ENCODE data around the gene PLXNB1. TPM values are rescaled to one million over a fixed set of nuclear protein-coding genes. Genes with fewer than 3 reads are reported as not detected.

PLXNB1 gene
- polyA plus RNA-seq, 1 donor: 121 TPM

DNA sequence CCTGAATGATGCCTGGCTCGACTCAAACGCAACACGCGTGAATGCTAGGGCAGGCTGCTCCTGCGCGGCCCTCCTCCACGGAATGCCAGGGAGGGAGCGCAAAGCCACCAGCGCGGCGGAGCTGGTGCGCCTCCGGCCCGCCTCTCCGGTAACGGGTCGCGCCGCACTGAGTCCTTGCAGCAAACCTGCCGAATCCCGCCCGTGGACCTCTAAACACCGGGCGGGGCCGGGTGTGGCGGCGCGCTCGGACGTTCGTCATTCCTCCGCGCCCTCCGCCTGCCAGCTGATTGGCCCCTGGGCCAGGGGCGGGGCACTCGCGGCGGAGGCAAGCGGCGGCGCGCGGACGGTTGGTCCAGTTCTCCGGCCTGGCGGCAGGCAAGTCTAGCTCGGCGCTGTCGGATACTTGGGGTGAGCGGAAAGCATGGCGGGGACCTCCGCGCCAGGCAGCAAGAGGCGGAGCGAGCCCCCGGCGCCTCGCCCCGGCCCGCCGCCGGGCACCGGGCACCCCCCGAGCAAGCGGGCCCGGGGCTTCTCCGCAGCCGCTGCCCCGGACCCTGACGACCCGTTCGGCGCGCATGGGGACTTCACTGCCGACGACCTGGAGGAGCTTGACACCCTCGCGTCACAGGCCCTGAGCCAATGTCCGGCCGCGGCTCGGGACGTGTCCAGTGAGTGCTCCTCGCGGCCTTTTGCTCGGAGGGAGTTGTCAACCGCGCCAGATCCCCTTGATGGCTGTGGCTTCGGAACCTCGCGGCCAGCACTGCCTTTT lies 16.7 kb upstream of the PLXNB1 start, which contains the start of gene ATRIP:
Gene ATRIP, plus strand, starts transcription at position 313 of the 769 bp plus-strand sequence. Its CDS starts 109 bp downstream, at position 422.
- H3K4me3 ChIP-seq (ENCODE audit: low read length): peak within 1 kb of the TSS; percentile 98
- H3K27ac ChIP-seq (ENCODE audit: low read length): peak within 1 kb of the TSS; percentile 91
- peaks cover 16% of the 10 kb centered on the region for H3K4me1 ChIP-seq (ENCODE audit: control insufficient read depth, insufficient read depth, low read length)
- H3K36me3 ChIP-seq (ENCODE audit: control insufficient read depth, insufficient read depth, low read length): peaks cover 26% of the 10 kb centered on the region
- WGBS (ENCODE audit: insufficient coverage, low lambda C conversion rate): no CpG with 5 or more reads among the region's 91 CpGs
- H3K27me3 ChIP-seq (ENCODE audit: control insufficient read depth, insufficient read depth, low read length): no peaks in the 10 kb centered on the region
- peak; percentile 86 to 91 for DNase-seq
- no peaks in the 10 kb centered on the region for H3K9me3 ChIP-seq (ENCODE audit: control insufficient read depth, low read depth, low read length)

DNA sequence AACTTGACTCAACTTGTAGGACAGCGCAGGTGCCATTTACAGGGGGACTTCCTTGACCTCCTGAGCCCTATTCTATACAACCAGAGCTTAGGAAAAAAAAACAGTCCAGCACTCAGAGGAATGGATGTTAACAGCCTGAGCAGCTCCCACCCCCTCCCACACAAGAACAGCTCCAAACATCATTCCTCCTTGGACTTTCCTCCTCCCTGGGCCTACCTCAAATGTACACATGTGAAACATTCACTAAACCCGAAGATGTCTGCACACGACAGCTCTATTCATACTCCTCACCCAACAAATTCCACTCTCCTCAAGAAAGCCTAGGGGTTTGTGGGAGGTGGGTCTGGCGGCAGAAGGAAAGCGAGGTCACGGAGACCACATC lies 16.1 kb upstream of the PLXNB1 start:
- DNase-seq: no peak
- Histone ChIP-seq H3K4me1 (ENCODE audit: control insufficient read depth, insufficient read depth, low read length) (peaks cover 21% of the 10 kb centered on the region), H3K27ac (ENCODE audit: low read length) (peak overlapping the region; percentile 91), H3K27me3 (ENCODE audit: control insufficient read depth, insufficient read depth, low read length) (no peaks in the 10 kb centered on the region), H3K4me3 (ENCODE audit: low read length) (peak overlapping the region; percentile 98), H3K36me3 (ENCODE audit: control insufficient read depth, insufficient read depth, low read length) (peaks cover 24% of the 10 kb centered on the region), H3K9me3 (ENCODE audit: control insufficient read depth, low read depth, low read length) (no peaks in the 10 kb centered on the region)
- no CpG with 5 or more reads among the region's 6 CpGs for WGBS (ENCODE audit: insufficient coverage, low lambda C conversion rate)

- no peaks in the 10 kb centered on the region for H3K27me3 ChIP-seq (ENCODE audit: control insufficient read depth, insufficient read depth, low read length)
- WGBS (ENCODE audit: insufficient coverage, low lambda C conversion rate): no CpG with 5 or more reads among the region's 6 CpGs
- no peak overlapping the region for H3K27ac ChIP-seq (ENCODE audit: low read length)
- no peak overlapping the region for H3K4me3 ChIP-seq (ENCODE audit: low read length)
- DNase-seq: no peak
- no peaks in the 10 kb centered on the region for H3K9me3 ChIP-seq (ENCODE audit: control insufficient read depth, low read depth, low read length)
- peaks cover 21% of the 10 kb centered on the region for H3K4me1 ChIP-seq (ENCODE audit: control insufficient read depth, insufficient read depth, low read length)
- H3K36me3 ChIP-seq (ENCODE audit: control insufficient read depth, insufficient read depth, low read length): peaks cover 23% of the 10 kb centered on the region
Measured at GRCh38 chr3:48445277-48445882, 15.5 kb upstream of the PLXNB1 start.

GRCh38 chr3:48441940-48442339 lies 12.1 kb upstream of the PLXNB1 start:
- Histone ChIP-seq H3K36me3 (ENCODE audit: control insufficient read depth, insufficient read depth, low read length) (peaks cover 23% of the 10 kb centered on the region), H3K4me3 (ENCODE audit: low read length) (no peak overlapping the region), H3K27me3 (ENCODE audit: control insufficient read depth, insufficient read depth, low read length) (no peaks in the 10 kb centered on the region), H3K27ac (ENCODE audit: low read length) (no peak overlapping the region), H3K9me3 (ENCODE audit: control insufficient read depth, low read depth, low read length) (no peaks in the 10 kb centered on the region), H3K4me1 (ENCODE audit: control insufficient read depth, insufficient read depth, low read length) (peaks cover 19% of the 10 kb centered on the region)
- WGBS (ENCODE audit: insufficient coverage, low lambda C conversion rate): 70% methylated on average over 2 of the region's 6 CpGs
- DNase-seq: no peak

GRCh38 chr3:48440590-48440958 lies 10.7 kb upstream of the PLXNB1 start:
- Histone ChIP-seq H3K36me3 (ENCODE audit: control insufficient read depth, insufficient read depth, low read length) (peaks cover 23% of the 10 kb centered on the region), H3K27me3 (ENCODE audit: control insufficient read depth, insufficient read depth, low read length) (no peaks in the 10 kb centered on the region), H3K4me1 (ENCODE audit: control insufficient read depth, insufficient read depth, low read length) (peaks cover 18% of the 10 kb centered on the region), H3K4me3 (ENCODE audit: low read length) (peak overlapping the region; percentile 90), H3K27ac (ENCODE audit: low read length) (peak overlapping the region; percentile 89), H3K9me3 (ENCODE audit: control insufficient read depth, low read depth, low read length) (no peaks in the 10 kb centered on the region)
- no peak for DNase-seq
- WGBS (ENCODE audit: insufficient coverage, low lambda C conversion rate): 0% methylated on average over 4 of the region's 21 CpGs

DNA sequence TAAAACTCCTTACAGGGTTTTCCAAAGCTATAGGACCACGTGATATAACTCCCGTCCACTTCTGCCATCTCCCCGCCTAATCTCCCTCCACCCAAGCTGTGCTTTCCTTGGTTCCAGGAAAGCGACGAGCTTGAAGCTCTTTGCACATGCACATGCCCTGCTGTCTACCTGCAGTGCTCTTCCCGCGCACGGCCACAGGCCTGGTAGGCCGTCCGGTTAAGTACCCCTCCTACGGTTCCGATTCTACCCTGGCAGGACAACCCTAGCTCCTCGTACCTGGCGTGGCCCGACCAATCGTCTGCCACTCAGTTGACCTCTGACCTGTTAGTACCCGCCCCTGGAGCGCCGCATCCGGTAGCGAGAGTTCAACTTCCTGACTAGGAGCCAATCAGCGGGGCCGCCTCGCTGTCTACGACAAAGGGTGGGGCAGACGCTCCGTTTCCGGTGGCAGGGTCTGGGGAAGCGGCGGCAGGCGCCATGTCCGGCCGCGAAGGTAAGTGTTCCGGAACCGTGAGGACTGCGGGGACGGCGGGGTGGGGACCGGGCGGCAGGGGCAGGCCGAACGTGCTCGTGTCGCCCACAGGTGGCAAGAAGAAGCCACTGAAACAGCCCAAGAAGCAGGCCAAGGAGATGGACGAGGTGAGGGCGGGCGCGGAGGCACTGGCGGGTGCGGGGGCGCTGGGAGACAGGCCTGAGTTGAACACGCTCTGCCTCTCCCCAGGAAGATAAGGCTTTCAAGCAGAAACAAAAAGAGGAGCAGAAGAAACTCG lies 10.1 kb upstream of the PLXNB1 start, which contains the start of the genes CCDC51 and TMA7:
Gene CCDC51, minus strand, starts transcription at position 300 of the 770 bp plus-strand sequence. CDS start 4,991 bp downstream, outside the sequence.
Gene TMA7, plus strand, starts transcription at position 438 of the 770 bp plus-strand sequence. Its CDS starts 40 bp downstream, at position 478.
- peak within 1 kb of the TSS; percentile 89 for H3K27ac ChIP-seq (ENCODE audit: low read length)
- peak within 1 kb of the TSS; percentile 90 for H3K4me3 ChIP-seq (ENCODE audit: low read length)
- peaks cover 23% of the 10 kb centered on the region for H3K36me3 ChIP-seq (ENCODE audit: control insufficient read depth, insufficient read depth, low read length)
- peak; percentile 97 to 98 for DNase-seq
- peaks cover 24% of the 10 kb centered on the region for H3K4me1 ChIP-seq (ENCODE audit: control insufficient read depth, insufficient read depth, low read length)
- WGBS (ENCODE audit: insufficient coverage, low lambda C conversion rate): 0% methylated on average over 1 of the region's 54 CpGs
- H3K27me3 ChIP-seq (ENCODE audit: control insufficient read depth, insufficient read depth, low read length): no peaks in the 10 kb centered on the region
- no peaks in the 10 kb centered on the region for H3K9me3 ChIP-seq (ENCODE audit: control insufficient read depth, low read depth, low read length)

GRCh38 chr3:48437812-48438211 lies 7.9 kb upstream of the PLXNB1 start:
- Histone ChIP-seq H3K9me3 (ENCODE audit: control insufficient read depth, low read depth, low read length) (no peaks in the 10 kb centered on the region), H3K27ac (ENCODE audit: low read length) (no peak overlapping the region), H3K27me3 (ENCODE audit: control insufficient read depth, insufficient read depth, low read length) (no peaks in the 10 kb centered on the region), H3K4me3 (ENCODE audit: low read length) (no peak overlapping the region), H3K36me3 (ENCODE audit: control insufficient read depth, insufficient read depth, low read length) (peaks cover 16% of the 10 kb centered on the region), H3K4me1 (ENCODE audit: control insufficient read depth, insufficient read depth, low read length) (peaks cover 44% of the 10 kb centered on the region)
- no peak for DNase-seq
- 93% methylated on average over 3 of the region's 4 CpGs for WGBS (ENCODE audit: insufficient coverage, low lambda C conversion rate)

DNA sequence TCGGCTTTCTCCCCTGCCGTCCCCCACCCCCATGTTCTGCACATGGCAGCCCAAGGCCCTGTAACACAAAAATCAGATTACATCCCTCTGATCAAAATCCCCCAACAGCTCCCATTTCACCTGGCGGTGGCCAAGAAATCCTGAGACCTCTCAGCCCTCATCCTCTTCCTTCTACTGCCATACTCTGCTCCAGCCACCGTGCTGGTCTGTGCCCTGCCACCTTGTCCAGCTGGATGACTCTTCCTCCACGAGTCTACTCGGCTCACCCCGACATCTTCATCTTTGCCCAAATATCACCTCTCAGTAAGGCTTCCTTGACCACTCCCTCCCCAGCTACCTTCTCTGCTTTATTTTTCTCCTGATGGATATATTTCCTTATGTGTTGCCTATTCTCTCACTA lies 7.0 kb upstream of the PLXNB1 start:
- no peak overlapping the region for H3K27ac ChIP-seq (ENCODE audit: low read length)
- peaks cover 19% of the 10 kb centered on the region for H3K36me3 ChIP-seq (ENCODE audit: control insufficient read depth, insufficient read depth, low read length)
- H3K4me3 ChIP-seq (ENCODE audit: low read length): no peak overlapping the region
- WGBS (ENCODE audit: insufficient coverage, low lambda C conversion rate): 94% methylated on average over 3 of the region's 7 CpGs
- no peaks in the 10 kb centered on the region for H3K27me3 ChIP-seq (ENCODE audit: control insufficient read depth, insufficient read depth, low read length)
- DNase-seq: no peak
- peaks cover 51% of the 10 kb centered on the region for H3K4me1 ChIP-seq (ENCODE audit: control insufficient read depth, insufficient read depth, low read length)
- no peaks in the 10 kb centered on the region for H3K9me3 ChIP-seq (ENCODE audit: control insufficient read depth, low read depth, low read length)

GRCh38 chr3:48436477-48436787 lies 6.5 kb upstream of the PLXNB1 start:
- H3K9me3 ChIP-seq (ENCODE audit: control insufficient read depth, low read depth, low read length): no peaks in the 10 kb centered on the region
- peaks cover 51% of the 10 kb centered on the region for H3K4me1 ChIP-seq (ENCODE audit: control insufficient read depth, insufficient read depth, low read length)
- H3K36me3 ChIP-seq (ENCODE audit: control insufficient read depth, insufficient read depth, low read length): peaks cover 15% of the 10 kb centered on the region
- H3K4me3 ChIP-seq (ENCODE audit: low read length): no peak overlapping the region
- no CpG with 5 or more reads among the region's 1 CpG for WGBS (ENCODE audit: insufficient coverage, low lambda C conversion rate)
- no peaks in the 10 kb centered on the region for H3K27me3 ChIP-seq (ENCODE audit: control insufficient read depth, insufficient read depth, low read length)
- no peak overlapping the region for H3K27ac ChIP-seq (ENCODE audit: low read length)
- DNase-seq: no peak

DNA sequence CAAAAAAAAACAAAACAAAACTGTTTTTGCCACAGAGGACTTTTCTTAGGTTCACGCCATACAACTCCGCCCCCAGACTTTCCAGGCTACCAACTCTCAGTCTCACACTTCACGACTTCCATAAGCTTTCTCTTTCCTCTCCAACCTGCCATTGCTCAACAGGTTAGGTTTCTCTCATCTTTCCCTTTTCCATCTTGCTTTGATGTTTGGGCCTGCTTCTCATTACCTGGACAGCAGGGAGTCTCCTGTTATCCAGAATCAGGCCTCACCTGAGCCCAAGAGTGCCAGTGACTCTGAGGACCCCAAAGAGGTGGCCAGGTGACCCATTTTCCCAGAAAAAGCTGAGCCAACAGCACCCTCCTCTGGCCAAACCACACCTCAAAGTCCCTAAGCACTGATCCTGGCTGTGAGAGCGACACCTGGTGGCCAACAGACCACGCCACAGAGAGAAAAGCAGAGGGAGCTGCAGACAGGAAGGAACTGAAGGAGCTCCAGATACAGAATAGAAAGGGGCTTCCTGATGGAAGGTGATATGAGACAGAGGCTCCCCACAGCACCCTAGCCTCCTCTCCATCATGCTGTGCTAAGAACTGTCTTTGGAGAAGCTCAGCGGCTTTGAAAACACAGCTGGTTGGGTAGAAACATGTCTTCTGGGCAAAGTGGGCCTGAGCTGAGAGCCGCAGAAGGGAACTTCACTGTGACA lies 6.0 kb upstream of the PLXNB1 start:
- peaks cover 15% of the 10 kb centered on the region for H3K36me3 ChIP-seq (ENCODE audit: control insufficient read depth, insufficient read depth, low read length)
- peaks cover 53% of the 10 kb centered on the region for H3K4me1 ChIP-seq (ENCODE audit: control insufficient read depth, insufficient read depth, low read length)
- peak; percentile 80 to 81 for DNase-seq
- H3K27me3 ChIP-seq (ENCODE audit: control insufficient read depth, insufficient read depth, low read length): no peaks in the 10 kb centered on the region
- H3K4me3 ChIP-seq (ENCODE audit: low read length): no peak overlapping the region
- peak overlapping the region; percentile 94 for H3K27ac ChIP-seq (ENCODE audit: low read length)
- WGBS (ENCODE audit: insufficient coverage, low lambda C conversion rate): 80% methylated on average over 1 of the region's 7 CpGs
- no peaks in the 10 kb centered on the region for H3K9me3 ChIP-seq (ENCODE audit: control insufficient read depth, low read depth, low read length)

Data from large intestine (tissue), 3 donors.